ENCODE results near the gene ARRDC1. TPM values are rescaled to one million over a fixed set of nuclear protein-coding genes. Genes with fewer than 3 reads are reported as not detected.
A peak's percentile ranks its signal among the peaks of the same experiment; 100 is the strongest.

ARRDC1 gene
- total RNA-seq, 2 donors from 2014 or later, result 54.8 to 83.8 TPM

- no peak for DNase-seq
- peak overlapping the region; percentile 59 for H3K27ac Mint-ChIP-seq
- no peaks in the 10 kb centered on the region for H3K9me3 ChIP-seq (ENCODE audit: control insufficient read depth, low read length, poor library complexity, severe bottlenecking)
- H3K27me3 Mint-ChIP-seq, result no peaks in the 10 kb centered on the region
- ATAC-seq, result no peak
- H3K36me3 Mint-ChIP-seq (ENCODE audit: low read depth), result peaks cover 8% of the 10 kb centered on the region
- H3K4me1 Mint-ChIP-seq, result peaks cover 36% of the 10 kb centered on the region
- H3K4me3 Mint-ChIP-seq, result no peak overlapping the region
Observed at GRCh38 chr9:137664676-137665075, 59.2 kb downstream of the ARRDC1 start.

Other genes with a start within 250 kb of the ARRDC1 start
- 10 to 100 TPM; 15.4 to 17.8 TPM for gene EXD3, start 182.5 kb upstream of the ARRDC1 start, total RNA-seq
- 1 to 10 TPM; 3.0 to 3.3 TPM for gene NOXA1, start 182.3 kb upstream of the ARRDC1 start, total RNA-seq
- gene ENTPD8, start 164.3 kb upstream of the ARRDC1 start, total RNA-seq, result not detected
- 10 to 100 TPM; 41.5 to 54.2 TPM for gene NSMF, start 146.4 kb upstream of the ARRDC1 start, total RNA-seq
- gene PNPLA7, start 55.3 kb upstream of the ARRDC1 start, total RNA-seq, result 1 to 10 TPM; 7.3 to 7.5 TPM
- 10 to 100 TPM; 52.6 to 78.8 TPM for gene MRPL41, start 53.8 kb upstream of the ARRDC1 start, total RNA-seq
- gene DPH7, start 26.8 kb upstream of the ARRDC1 start, total RNA-seq, result 10 to 100 TPM; 46.1 to 52.0 TPM
- 10 to 100 TPM; 12.1 to 18.2 TPM for gene ZMYND19, start 15.2 kb upstream of the ARRDC1 start, total RNA-seq
- gene EHMT1, start 13.3 kb downstream of the ARRDC1 start, total RNA-seq, result 100 to 1,000 TPM; 106 to 108 TPM

Data from T-helper 17 cell (primary cell).